HepG2 (cell line): Measurements from ENCODE around the gene LEMD2. TPM values are rescaled to one million over a fixed set of nuclear protein-coding genes. Genes with fewer than 3 reads are reported as not detected.
A peak's percentile ranks its signal among the peaks of the same experiment; 100 is the strongest.

ENCODE experiments used
- AGO1 ChIP-seq: fragments of 200-400 bp; formaldehyde crosslinking; IDR thresholded peaks from 2 replicates; pipeline ENCODE4 v1.6.1; 2017; ENCODE audit warnings: mild to moderate bottlenecking, low read depth, low read length, moderate library complexity; ENCODE audit not compliant: poor library complexity, severe bottlenecking
- ATF7-NPFF ChIP-seq: sonication (generic); formaldehyde crosslinking; IDR thresholded peaks from 2 replicates; pipeline ENCODE4 v1.8.1; 2023; ENCODE audit warnings: mild to moderate bottlenecking, low read depth, missing genetic modification reagents, moderate library complexity
- ATM ChIP-seq: fragments of 450-650 bp; IDR thresholded peaks from 2 replicates; pipeline ENCODE4 v1.7.1; 2017; ENCODE audit warnings: mild to moderate bottlenecking, borderline replicate concordance
- CREM ChIP-seq, 2 experiments: sonication (generic) in 1 of 2; formaldehyde crosslinking in 1 of 2; IDR thresholded peaks; 2 replicates each; pipeline versions ENCODE4 v1.4.0 to v1.6.1; 2016 to 2020; ENCODE audit warnings: antibody characterized with exemption in 1 of 2, mild to moderate bottlenecking in 1 of 2, missing genetic modification reagents in 1 of 2
- E2F1 ChIP-seq: sonication (generic); formaldehyde crosslinking; IDR thresholded peaks from 2 replicates; pipeline ENCODE4 v1.5.0; 2020; ENCODE audit warnings: missing genetic modification reagents
- HHEX ChIP-seq: IDR thresholded peaks from 2 replicates; pipeline ENCODE4 v1.6.1; 2016; ENCODE audit warnings: control low read depth
- HNF4A ChIP-seq: sonication (generic); formaldehyde crosslinking; IDR thresholded peaks from 2 replicates; pipeline ENCODE4 v1.4.0; 2020; ENCODE audit warnings: missing genetic modification reagents
- IRX3 ChIP-seq: sonication (generic); formaldehyde crosslinking; IDR thresholded peaks from 2 replicates; pipeline ENCODE4 v1.8.1; 2023; ENCODE audit warnings: mild to moderate bottlenecking, low read depth, missing genetic modification reagents, borderline replicate concordance
- NBN ChIP-seq: fragments of 450-650 bp; conservative IDR thresholded peaks from 2 replicates; pipeline ENCODE4 v1.6.1; 2017
- NCOA1 ChIP-seq: sonication (generic); formaldehyde crosslinking; IDR thresholded peaks from 2 replicates; pipeline ENCODE4 v1.9.0; 2021; ENCODE audit warnings: missing genetic modification reagents
- RBAK ChIP-seq: sonication (generic); formaldehyde crosslinking; IDR thresholded peaks from 2 replicates; pipeline ENCODE4 v1.5.1; 2020; ENCODE audit warnings: mild to moderate bottlenecking, missing genetic modification reagents
- RFXANK ChIP-seq: IDR thresholded peaks from 2 replicates; pipeline ENCODE4 v1.6.1; 2016
- SIX4 ChIP-seq: sonication (generic); formaldehyde crosslinking; IDR thresholded peaks from 2 replicates; pipeline ENCODE4 v1.4.0; 2020; ENCODE audit warnings: missing genetic modification reagents
- SNAI1 ChIP-seq: sonication (generic); formaldehyde crosslinking; IDR thresholded peaks from 2 replicates; pipeline ENCODE4 v1.5.0; 2020; ENCODE audit warnings: mild to moderate bottlenecking, missing genetic modification reagents, borderline replicate concordance
- SRY ChIP-seq: sonication (generic); formaldehyde crosslinking; IDR thresholded peaks from 2 replicates; pipeline ENCODE4 v1.8.0; 2022; ENCODE audit warnings: mild to moderate bottlenecking, missing genetic modification reagents
- TFE3 ChIP-seq: IDR thresholded peaks from 2 replicates; pipeline ENCODE4 v1.6.1; 2016
- U2AF1 ChIP-seq: fragments of 200-400 bp; formaldehyde crosslinking; optimal IDR thresholded peaks from 2 replicates; pipeline ENCODE3; 2017; ENCODE audit warnings: mild to moderate bottlenecking, low read depth, low read length
- ZNF260 ChIP-seq: sonication (generic); formaldehyde crosslinking; IDR thresholded peaks from 2 replicates; pipeline ENCODE4 v1.4.0; 2020; ENCODE audit warnings: missing genetic modification reagents, low read depth, mild to moderate bottlenecking, borderline replicate concordance
- ZNF564 ChIP-seq: sonication (generic); formaldehyde crosslinking; IDR thresholded peaks from 2 replicates; pipeline ENCODE4 v1.8.1; 2023; ENCODE audit warnings: mild to moderate bottlenecking, missing genetic modification reagents
- polyA plus RNA-seq, 8 experiments: library from polyadenylated mRNA; depleted of rRNA in 3 of 8; stranded (reverse) in 7 of 8; unstranded in 1 of 8; fragments of >200 nt; fragmentation: Illumina TruSeq in 4 of 8; extraction: Trizol in 4 of 8; gene quantifications; 2 replicates each; pipeline versions ENCODE4 v1.2.1 to v1.2.3, GENCODE V29; 2011 to 2016; ENCODE audit warnings: low read depth in 4 of 8, missing spikeins in 1 of 8, mixed read lengths in 1 of 8; ENCODE audit not compliant: insufficient read depth in 1 of 8
- total RNA-seq, 5 experiments: library from RNA; depleted of rRNA; stranded (reverse); fragments of >200 nt; fragmentation: Illumina TruSeq; extraction: Trizol; gene quantifications; 2 replicates each; pipeline ENCODE4 v1.2.3, GENCODE V29; 2016; ENCODE audit warnings: low read depth in 1 of 5
- TF ChIP-seq, protein P1 (sequence below): sonication (generic); formaldehyde crosslinking; IDR thresholded peaks from 2 replicates; pipeline ENCODE4 v1.4.0; 2020; ENCODE audit warnings: mild to moderate bottlenecking, missing genetic modification reagents

The LEMD2 gene
- total and polyA plus RNA-seq, 2 of the 13 experiments (the other 11 are each of a cell fraction or from before 2014, with no cell fraction given), result 45.2 to 62.9 TPM

DNA sequence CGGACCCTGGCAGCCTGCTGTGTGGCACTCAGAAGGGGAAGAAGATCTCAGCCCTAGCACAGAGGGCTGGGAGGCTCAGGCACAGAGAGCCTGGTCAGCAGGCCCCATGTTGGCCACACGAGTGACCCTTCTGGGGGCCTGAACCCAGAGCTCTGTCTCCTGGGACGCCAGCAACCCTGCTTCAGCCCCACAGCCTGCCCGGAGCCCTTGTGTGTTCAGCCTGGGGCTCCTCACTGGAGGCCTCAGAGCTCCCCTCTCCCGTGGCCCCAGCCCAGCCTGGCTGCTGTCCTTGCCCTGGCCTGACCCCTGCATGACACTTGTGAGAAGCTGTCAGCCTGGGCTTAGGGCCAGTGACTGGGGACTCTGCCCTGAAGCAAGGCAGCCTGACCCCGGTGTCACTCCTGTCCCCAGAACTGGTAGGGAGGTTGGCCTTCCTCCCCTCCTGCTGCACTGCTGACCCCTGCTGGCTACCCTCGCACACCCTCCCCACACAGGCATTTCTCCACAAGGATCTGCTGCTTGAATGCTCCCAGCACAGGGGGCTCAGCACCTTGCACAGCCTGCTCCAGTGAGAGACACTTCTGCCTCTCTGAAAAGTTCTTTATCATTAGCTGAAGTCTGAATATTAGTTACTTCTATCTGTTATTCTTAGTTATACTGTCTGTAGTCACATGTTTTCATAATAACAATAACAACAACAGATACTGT is 26.9 kb downstream of the LEMD2 start (continued):
- TF ChIP-seq, protein P1, sequence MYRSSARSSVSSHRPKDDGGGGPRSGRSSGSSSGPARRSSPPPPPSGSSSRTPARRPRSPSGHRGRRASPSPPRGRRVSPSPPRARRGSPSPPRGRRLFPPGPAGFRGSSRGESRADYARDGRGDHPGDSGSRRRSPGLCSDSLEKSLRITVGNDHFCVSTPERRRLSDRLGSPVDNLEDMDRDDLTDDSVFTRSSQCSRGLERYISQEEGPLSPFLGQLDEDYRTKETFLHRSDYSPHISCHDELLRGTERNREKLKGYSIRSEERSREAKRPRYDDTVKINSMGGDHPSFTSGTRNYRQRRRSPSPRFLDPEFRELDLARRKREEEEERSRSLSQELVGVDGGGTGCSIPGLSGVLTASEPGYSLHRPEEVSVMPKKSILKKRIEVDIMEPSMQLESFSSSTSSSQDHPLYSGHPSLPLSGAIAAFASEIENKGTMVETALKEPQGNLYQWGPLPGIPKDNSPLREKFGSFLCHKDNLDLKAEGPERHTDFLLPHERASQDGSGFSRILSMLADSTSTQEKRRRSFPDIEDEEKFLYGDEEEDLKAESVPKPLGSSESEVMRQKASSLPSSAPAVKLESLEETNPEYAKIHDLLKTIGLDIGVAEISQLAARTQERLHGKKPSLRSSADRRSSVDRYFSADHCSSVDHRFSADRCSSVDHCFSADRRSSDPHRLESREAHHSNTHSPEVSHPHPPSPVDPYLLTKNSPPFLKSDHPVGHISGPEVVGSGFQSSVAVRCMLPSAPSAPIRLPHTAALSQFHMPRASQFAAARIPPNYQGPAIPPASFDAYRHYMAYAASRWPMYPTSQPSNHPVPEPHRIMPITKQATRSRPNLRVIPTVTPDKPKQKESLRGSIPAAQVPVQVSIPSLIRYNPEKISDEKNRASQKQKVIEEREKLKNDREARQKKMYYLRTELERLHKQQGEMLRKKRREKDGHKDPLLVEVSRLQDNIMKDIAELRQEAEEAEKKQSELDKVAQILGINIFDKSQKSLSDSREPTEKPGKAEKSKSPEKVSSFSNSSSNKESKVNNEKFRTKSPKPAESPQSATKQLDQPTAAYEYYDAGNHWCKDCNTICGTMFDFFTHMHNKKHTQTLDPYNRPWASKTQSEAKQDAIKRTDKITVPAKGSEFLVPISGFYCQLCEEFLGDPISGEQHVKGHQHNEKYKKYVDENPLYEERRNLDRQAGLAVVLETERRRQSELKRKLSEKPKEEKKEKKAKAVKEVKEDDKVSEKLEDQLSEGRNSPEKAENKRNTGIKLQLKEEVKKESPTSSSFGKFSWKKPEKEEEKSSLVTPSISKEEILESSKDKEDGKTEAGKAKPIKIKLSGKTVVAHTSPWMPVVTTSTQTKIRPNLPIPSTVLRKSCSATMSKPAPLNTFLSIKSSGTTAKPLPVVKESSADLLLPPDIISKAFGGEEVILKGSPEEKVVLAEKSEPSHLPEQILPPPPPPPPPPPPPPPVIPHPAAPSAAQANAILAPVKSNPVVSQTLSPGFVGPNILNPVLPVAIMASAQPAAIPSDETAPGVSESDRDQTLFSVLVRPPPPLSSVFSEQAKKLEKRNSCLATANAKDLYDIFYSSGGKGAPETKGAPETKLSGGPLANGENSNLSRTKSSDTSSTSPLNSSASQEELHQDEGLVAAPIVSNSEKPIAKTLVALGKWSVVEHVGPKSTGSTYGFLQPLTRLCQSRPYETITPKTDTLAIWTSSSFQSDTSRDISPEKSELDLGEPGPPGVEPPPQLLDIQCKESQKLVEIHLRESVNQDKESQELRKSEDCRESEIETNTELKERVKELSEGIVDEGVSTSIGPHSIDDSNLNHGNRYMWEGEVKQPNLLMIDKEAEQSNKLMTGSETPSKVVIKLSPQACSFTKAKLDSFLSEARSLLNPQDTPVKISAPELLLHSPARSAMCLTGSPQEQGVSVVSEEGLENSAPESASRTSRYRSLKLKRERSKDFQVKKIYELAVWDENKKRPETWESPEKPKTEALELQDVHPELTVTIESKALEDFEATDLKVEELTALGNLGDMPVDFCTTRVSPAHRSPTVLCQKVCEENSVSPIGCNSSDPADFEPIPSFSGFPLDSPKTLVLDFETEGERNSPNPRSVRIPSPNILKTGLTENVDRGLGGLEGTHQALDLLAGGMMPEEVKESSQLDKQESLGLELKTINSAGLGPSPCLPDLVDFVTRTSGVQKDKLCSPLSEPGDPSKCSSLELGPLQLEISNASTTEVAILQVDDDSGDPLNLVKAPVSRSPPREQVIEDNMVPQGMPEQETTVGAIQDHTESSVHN, result no peak
- TF ChIP-seq ATF7-NPFF (CRISPR knock-in tag), result 0 out of 2 replicates have a peak, but pooled peaks have one; percentile 44
- no peak for TF ChIP-seq SRY (CRISPR knock-in tag)
- peak; percentile 85 for TF ChIP-seq ZNF564 (CRISPR knock-in tag)
- no peak for TF ChIP-seq NBN
- peak; percentile 44; the same call in 1 of the 2 replicates for TF ChIP-seq CREM (IDR thresholded peaks at IDR 0.05)
- TF ChIP-seq CREM (CRISPR knock-in tag; IDR thresholded peaks at IDR 0.05), result no peak
- peak; percentile 84 for TF ChIP-seq NCOA1
- no peak for TF ChIP-seq SNAI1
- no peak for TF ChIP-seq ATM
- TF ChIP-seq AGO1, result no peak
- TF ChIP-seq E2F1 (CRISPR knock-in tag), result 0 out of 2 replicates have a peak, but pooled peaks have one; percentile 45
- no peak for TF ChIP-seq RFXANK (CRISPR knock-in tag)
- peak; percentile 96 for TF ChIP-seq HNF4A (CRISPR knock-in tag)
- no peak for TF ChIP-seq ZNF260 (CRISPR knock-in tag)
- peak; percentile 70 for TF ChIP-seq TFE3
- TF ChIP-seq RBAK (CRISPR knock-in tag), result no peak
- TF ChIP-seq U2AF1, result no peak
- TF ChIP-seq SIX4, result no peak; the same call in 1 of the 2 replicates
- 0 out of 2 replicates have a peak, but pooled peaks have one; percentile 19 for TF ChIP-seq IRX3 (CRISPR knock-in tag)
- TF ChIP-seq HHEX, result peak; percentile 22; the same call in 1 of the 2 replicates
